ENCODE data around the gene GMIP. TPM values are rescaled to one million over a fixed set of nuclear protein-coding genes. Genes with fewer than 3 reads are reported as not detected.
A peak's percentile ranks its signal among the peaks of the same experiment; 100 is the strongest.

GMIP gene
- total RNA-seq, 2 donors from 2014 or later = 3.6 to 20.1 TPM

DNA sequence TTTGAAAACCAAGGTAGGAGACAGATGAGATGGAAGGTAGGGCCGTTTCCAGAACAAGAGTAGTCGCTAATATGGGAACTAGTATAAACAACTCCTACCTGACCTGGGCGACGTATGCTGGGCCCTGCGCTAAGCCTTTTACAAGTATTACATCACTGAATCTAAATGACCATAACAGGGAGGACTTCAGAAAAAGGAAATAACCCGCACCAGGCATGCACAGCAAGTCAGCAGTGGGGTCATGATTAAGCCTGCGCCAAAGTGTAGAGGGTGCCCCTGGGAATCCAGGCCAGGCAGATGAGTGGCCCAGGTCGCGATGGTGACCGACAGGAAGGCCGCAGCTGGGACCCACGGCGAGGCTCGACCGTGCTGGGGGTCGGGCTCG, 19.4 kb upstream of the GMIP start:
- TF ChIP-seq, protein P1, sequence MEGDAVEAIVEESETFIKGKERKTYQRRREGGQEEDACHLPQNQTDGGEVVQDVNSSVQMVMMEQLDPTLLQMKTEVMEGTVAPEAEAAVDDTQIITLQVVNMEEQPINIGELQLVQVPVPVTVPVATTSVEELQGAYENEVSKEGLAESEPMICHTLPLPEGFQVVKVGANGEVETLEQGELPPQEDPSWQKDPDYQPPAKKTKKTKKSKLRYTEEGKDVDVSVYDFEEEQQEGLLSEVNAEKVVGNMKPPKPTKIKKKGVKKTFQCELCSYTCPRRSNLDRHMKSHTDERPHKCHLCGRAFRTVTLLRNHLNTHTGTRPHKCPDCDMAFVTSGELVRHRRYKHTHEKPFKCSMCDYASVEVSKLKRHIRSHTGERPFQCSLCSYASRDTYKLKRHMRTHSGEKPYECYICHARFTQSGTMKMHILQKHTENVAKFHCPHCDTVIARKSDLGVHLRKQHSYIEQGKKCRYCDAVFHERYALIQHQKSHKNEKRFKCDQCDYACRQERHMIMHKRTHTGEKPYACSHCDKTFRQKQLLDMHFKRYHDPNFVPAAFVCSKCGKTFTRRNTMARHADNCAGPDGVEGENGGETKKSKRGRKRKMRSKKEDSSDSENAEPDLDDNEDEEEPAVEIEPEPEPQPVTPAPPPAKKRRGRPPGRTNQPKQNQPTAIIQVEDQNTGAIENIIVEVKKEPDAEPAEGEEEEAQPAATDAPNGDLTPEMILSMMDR (IDR thresholded peaks at IDR 0.05) = no peak
- no peak for TF ChIP-seq POLR2A (IDR thresholded peaks at IDR 0.05)
- Histone ChIP-seq H3K4me3 (peak overlapping the region; percentile 50 to 98), H3K27ac (peak overlapping the region; percentile 87 to 97 (median 94)), H3K4me1 (peaks cover 19% of the 10 kb centered on the region), H3K36me3 (replicated peaks in 1 of 2; ENCODE audit: insufficient read depth in 1 of 2, low read depth in 2 of 2) (peaks cover 5 to 6% of the 10 kb centered on the region in 2 donors), H3K27me3 (no peaks in the 10 kb centered on the region), H3K9me3 (no peaks in the 10 kb centered on the region)
- intact Hi-C loops (cut with DNase I) = no loop called here
- DNase-seq (no peak), ATAC-seq (no peak)
- 3 to 6% methylated on average over 13 to 17 of the region's 17 CpGs for WGBS, 2 donors

GRCh38 chr19:19662344-19662743, 18.9 kb upstream of the GMIP start:
- H3K9me3 ChIP-seq = no peaks in the 10 kb centered on the region
- TF ChIP-seq, protein P1 (IDR thresholded peaks at IDR 0.05) = no peak
- TF ChIP-seq POLR2A (IDR thresholded peaks at IDR 0.05) = no peak
- ATAC-seq (no peak), DNase-seq (no peak)
- intact Hi-C loops (cut with DNase I) = no loop called here
- H3K4me1 ChIP-seq = peaks cover 19% of the 10 kb centered on the region
- WGBS, 2 donors = 68 to 77% methylated on average over 5 to 8 of the region's 8 CpGs
- H3K4me3 ChIP-seq = no peak overlapping the region
- peaks cover 5 to 8% of the 10 kb centered on the region in 2 donors for H3K36me3 ChIP-seq (replicated peaks in 1 of 2; ENCODE audit: insufficient read depth in 1 of 2, low read depth in 2 of 2)
- no peak overlapping the region for H3K27ac ChIP-seq
- no peaks in the 10 kb centered on the region for H3K27me3 ChIP-seq

DNA sequence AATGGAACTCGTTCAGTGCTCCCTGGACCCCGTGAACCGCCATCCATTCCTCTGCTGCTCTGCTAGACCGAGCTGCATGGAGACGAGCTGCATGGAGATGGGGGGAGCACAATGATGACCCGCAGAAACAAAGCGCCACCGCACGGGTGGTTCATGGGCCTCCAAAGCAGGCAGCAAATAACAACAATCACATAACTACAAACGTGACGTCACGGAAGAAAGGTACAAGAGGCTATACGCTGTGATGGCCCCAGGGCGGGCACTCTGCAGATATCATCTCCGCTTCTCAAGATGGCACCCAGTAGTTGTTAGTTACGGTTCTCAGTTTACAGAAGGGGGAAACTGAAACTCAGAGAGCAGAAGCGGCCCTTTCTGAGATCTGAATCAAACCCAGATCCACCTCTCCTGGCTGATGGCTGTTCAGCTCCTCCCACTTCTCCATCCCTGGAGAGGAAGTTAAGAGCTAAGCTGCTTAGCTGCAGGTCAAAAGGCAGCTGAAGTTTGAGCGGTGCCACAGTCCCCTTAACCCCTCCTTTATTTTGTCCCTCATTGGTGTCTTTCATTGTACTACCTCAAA, 18.3 kb upstream of the GMIP start:
- TF ChIP-seq, protein P1 (IDR thresholded peaks at IDR 0.05) = no peak
- no peak for TF ChIP-seq POLR2A (IDR thresholded peaks at IDR 0.05)
- DNase-seq = no peak
- intact Hi-C loops (cut with DNase I) = no loop called here
- H3K9me3 ChIP-seq = no peaks in the 10 kb centered on the region
- no peaks in the 10 kb centered on the region for H3K27me3 ChIP-seq
- no peak overlapping the region for H3K27ac ChIP-seq
- ATAC-seq = no peak
- peaks cover 19% of the 10 kb centered on the region for H3K4me1 ChIP-seq
- 68 to 75% methylated on average over 18 of the region's 18 CpGs for WGBS, 2 donors
- H3K36me3 ChIP-seq (replicated peaks in 1 of 2; ENCODE audit: insufficient read depth in 1 of 2, low read depth in 2 of 2) = peaks cover 8 to 10% of the 10 kb centered on the region in 2 donors
- H3K4me3 ChIP-seq = no peak overlapping the region

- no peaks in the 10 kb centered on the region for H3K27me3 ChIP-seq
- peaks cover 12 to 14% of the 10 kb centered on the region in 2 donors for H3K36me3 ChIP-seq (replicated peaks in 1 of 2; ENCODE audit: insufficient read depth in 1 of 2, low read depth in 2 of 2)
- H3K4me1 ChIP-seq = peaks cover 19% of the 10 kb centered on the region
- TF ChIP-seq, protein P1 (IDR thresholded peaks at IDR 0.05) = no peak
- no peak for TF ChIP-seq POLR2A (IDR thresholded peaks at IDR 0.05)
- no peaks in the 10 kb centered on the region for H3K9me3 ChIP-seq
- H3K27ac ChIP-seq = no peak overlapping the region
- ATAC-seq (no peak), DNase-seq (no peak)
- H3K4me3 ChIP-seq = no peak overlapping the region
- intact Hi-C loops (cut with DNase I) = no loop called here
- WGBS, 2 donors = 83 to 86% methylated on average over 10 of the region's 10 CpGs
Measured at GRCh38 chr19:19661141-19661674, 17.8 kb upstream of the GMIP start.
